ENCODE results near the gene LRP2BP.

The LRP2BP gene

DNA sequence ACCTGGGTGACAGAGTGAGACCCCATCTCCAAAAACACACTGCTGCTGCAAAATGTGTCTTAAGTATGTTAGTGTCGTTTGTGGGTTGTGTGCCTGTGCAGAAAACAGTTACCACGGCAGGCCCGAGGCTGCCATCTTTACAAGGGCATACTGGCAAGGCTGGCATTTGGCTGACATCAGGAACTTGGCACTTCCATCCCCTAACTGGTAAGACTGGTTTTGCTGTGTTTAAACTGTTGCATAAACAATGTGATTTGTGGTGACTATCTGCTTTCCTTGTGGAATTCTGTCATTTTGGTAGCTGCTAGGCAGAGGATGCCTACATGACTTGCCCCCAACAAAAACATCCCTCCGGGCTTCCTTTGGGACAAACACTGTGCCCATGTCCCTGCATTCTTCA lies 12.3 kb downstream of the LRP2BP start:
- no peak for DNase-seq (ENCODE audit: low read depth)
- H3K4me3 ChIP-seq (ENCODE audit: low read length): no peak overlapping the region
- TF ChIP-seq, protein P1, sequence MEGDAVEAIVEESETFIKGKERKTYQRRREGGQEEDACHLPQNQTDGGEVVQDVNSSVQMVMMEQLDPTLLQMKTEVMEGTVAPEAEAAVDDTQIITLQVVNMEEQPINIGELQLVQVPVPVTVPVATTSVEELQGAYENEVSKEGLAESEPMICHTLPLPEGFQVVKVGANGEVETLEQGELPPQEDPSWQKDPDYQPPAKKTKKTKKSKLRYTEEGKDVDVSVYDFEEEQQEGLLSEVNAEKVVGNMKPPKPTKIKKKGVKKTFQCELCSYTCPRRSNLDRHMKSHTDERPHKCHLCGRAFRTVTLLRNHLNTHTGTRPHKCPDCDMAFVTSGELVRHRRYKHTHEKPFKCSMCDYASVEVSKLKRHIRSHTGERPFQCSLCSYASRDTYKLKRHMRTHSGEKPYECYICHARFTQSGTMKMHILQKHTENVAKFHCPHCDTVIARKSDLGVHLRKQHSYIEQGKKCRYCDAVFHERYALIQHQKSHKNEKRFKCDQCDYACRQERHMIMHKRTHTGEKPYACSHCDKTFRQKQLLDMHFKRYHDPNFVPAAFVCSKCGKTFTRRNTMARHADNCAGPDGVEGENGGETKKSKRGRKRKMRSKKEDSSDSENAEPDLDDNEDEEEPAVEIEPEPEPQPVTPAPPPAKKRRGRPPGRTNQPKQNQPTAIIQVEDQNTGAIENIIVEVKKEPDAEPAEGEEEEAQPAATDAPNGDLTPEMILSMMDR (conservative IDR thresholded peaks at IDR 0.05; ENCODE audit: low read depth, low read length): no peak

DNA sequence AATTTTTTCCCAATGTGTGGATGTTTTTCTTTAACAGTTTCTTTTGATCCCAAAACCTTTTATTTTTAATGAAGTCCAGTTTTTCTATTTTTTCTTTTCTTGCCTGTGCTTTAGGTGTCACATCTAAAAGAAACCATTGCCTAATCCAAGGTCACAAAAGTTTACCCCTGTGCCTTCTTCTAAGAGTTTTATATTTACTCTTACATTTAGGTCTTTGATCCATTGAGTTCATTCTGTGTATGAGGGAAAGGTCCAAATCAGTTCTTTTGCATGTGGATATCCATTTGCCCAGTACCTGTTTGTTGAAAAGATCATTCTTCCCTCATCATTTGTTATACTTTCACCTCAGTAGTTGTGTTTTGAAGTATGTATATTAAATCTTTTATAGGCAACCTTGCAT lies 13.0 kb downstream of the LRP2BP start:
- TF ChIP-seq, protein P1 (conservative IDR thresholded peaks at IDR 0.05; ENCODE audit: low read depth, low read length): no peak
- H3K4me3 ChIP-seq (ENCODE audit: low read length): no peak overlapping the region
- DNase-seq (ENCODE audit: low read depth): no peak

DNA sequence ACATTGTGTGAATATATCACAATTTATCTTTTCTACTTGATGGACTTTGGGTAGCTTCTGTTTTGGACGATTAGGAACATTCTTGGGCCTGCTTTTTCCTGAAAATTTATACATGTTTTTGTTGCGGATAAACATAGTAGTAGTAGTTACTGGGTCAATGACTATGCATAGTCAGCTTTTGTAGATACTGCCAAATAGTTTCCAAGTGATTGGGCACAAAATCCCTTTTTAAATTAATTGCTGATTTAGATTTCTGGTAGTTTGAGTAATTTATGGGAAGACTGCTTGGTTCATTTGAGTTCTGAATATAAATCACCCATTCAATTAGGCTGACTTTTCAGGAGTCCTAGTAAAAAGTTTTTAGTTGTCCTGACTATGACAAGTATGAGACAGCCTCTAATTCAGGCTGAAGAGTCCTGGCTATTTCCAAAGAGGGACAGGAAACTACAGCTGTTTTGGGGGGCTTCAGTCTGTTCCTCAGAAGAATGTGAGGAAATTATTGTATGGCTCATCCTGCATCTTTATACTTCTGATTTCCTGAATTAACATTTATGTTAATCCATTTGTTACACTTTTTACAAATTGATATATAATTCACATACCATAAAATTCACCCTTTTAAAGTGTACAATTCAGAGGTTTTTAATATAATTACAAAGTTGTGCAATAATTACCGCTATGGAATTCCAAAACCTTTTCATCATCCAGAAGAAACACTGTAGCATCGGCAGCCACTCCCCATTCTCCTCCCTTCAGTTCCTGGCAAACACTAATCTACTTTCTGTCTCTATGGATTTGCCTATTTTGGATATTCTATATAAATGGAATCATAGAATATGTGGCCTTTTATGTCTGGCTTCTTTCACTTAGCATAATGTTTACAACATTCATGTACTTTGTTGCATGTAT lies 14.2 kb downstream of the LRP2BP start:
- TF ChIP-seq, protein P1 (conservative IDR thresholded peaks at IDR 0.05; ENCODE audit: low read depth, low read length): no peak
- H3K4me3 ChIP-seq (ENCODE audit: low read length): no peak overlapping the region
- no peak for DNase-seq (ENCODE audit: low read depth)

DNA sequence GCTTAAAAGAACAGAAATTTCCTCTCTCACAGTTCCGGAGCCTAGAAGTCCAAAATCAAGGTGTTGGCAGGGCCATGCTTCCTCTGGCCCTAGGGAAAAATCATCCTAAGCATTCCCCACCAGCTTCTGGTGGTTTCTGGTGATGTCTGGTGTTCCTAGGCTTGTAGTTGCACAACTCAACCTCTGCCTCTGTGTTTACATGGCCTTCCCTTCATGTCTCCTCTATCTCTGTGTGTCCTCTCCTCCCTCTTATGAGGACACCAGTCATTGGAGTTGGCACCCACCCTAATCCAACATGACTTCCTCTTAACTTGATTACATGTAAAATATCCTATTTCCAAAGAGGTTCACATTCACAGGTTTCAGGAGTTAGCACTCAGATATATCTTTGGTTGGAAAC lies 15.4 kb downstream of the LRP2BP start:
- TF ChIP-seq, protein P1 (conservative IDR thresholded peaks at IDR 0.05; ENCODE audit: low read depth, low read length): no peak
- no peak overlapping the region for H3K4me3 ChIP-seq (ENCODE audit: low read length)
- no peak for DNase-seq (ENCODE audit: low read depth)

DNA sequence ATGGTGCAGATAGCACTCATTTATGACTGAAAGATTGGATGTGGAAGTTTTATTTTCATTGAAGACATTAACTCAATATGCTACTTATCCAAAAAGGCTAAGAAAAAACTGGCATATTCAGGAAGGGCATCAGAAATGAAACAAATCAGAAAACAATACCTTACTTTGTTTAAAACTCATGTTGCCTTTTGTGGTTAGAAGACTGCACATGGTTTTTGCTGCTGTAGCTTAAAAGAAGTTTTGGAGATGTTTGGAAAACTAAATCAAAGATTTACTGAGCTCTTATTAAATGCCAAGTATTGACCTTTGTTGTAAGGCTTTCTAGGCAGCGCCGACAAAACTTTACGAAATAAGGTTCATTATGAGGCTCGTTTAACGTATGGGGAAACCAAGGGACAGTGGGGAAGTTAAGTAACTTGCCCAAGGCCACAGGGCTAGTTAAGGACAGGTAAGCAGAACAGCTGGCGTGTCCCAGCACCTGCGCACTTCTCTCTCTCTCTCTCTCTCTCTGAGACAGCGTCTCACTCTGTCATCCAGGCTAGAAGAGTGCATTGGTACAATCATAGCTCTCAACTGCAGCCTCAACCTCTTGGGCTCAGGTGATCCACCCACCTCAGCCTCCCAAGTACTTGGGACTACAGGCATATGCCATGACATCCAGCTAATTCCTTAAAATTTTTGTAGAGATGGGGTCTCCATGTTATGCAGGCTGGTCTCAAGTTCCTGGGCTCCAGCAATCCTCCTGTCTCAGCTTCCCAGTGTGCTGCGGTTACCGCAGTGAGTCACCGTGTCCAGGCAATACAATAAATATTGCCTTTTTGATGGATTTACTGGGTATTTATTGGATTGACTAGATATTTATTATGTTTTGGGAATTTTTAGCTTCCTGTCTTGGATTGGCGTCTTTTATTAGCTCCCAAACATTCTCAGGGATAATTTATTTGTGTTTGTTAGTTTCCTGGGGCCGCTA lies 16.1 kb downstream of the LRP2BP start:
- no peak for DNase-seq (ENCODE audit: low read depth)
- no peak overlapping the region for H3K4me3 ChIP-seq (ENCODE audit: low read length)
- TF ChIP-seq, protein P1 (conservative IDR thresholded peaks at IDR 0.05; ENCODE audit: low read depth, low read length): no peak

DNA sequence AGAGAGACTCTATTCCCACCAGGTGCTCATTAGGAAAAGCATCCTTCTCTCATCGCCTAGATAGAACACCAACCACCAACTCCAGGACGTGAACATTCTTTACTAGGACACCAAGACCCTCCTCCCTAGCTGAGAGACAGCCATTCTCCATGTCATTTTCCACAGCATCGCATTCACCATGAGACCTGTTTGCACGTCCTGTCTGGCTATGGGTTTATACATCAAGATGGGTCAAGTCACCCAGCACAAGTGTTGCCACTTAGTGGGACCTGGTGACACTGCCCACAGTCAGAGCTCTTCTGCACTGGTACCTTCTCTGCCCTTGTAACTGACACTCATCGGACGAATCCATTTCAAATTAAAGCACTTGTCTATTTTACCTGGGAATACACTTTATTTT lies 17.5 kb downstream of the LRP2BP start:
- no peak for DNase-seq (ENCODE audit: low read depth)
- TF ChIP-seq, protein P1 (conservative IDR thresholded peaks at IDR 0.05; ENCODE audit: low read depth, low read length): no peak
- H3K4me3 ChIP-seq (ENCODE audit: low read length): no peak overlapping the region
